ENCODE results near the gene TMTC1.
"Not testable (repeated sequence)": the region's sequence is repeated elsewhere in the genome, so short reads cannot be mapped to it uniquely, and the experiment has no call there.

TMTC1 gene

DNA sequence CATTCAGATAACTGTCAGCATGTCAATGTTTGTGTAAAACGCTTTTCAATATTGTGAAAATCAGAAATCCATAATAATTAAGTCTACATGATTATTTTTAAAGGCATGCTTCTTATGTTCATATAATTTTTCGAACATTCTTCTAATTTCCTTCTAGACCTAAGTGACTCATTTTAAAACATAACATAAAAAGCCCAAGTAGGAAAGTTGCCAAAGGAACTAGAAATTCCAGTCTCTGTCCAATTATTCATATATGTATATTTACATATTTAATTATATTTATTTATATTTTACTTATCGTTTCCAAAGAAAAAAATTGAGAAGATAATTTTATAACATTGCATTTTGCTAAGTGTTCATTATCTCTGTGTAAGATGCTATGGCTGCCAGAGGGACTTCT is 110.4 kb downstream of the TMTC1 start:
- DNase-seq (ENCODE audit: low read depth in 2 of 2, low spot score in 1 of 2): no peak

DNA sequence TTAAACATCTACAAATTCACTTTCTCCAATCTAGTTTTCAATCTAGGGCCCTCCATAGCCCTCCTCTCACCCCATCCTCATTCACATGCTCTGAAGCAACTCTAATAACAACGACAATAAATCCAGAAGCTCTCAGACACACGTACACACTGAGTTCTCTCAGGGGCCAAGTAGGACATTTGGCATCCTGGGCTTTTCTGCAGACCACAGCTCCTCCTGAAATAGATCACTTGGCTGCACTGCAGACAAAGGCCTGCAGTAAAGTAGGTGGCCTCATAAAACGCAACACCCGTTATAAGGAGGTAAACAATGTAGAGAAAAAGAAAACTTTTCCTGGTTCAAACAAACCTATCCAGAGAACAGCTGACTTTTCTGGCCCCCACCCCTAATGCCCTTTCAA is 111.2 kb downstream of the TMTC1 start:
- DNase-seq (ENCODE audit: low read depth in 2 of 2, low spot score in 1 of 2): no peak

DNA sequence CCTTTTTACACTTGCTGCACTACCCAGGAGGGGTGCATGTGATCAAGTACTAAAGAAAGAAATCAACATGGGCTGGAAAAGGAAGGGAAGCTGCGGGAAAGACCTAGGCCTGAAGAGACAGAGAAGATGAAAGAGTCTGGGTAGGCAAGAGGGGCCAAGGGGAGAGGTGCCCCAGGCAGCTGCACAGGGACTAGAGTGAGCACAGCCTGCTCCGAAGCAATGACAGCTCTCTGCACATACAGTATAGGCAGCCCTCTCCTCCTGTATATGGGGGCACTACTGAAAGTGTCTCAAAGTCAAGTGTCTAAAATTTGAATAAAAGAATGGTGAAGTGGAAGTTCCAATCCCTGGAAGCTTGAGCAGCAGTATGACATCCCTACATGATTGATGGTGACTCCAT is 112.0 kb downstream of the TMTC1 start:
- no peak for DNase-seq (ENCODE audit: low read depth in 2 of 2, low spot score in 1 of 2)

GRCh38 chr12:29667011-29667410 is 116.7 kb downstream of the TMTC1 start:
- no peak for DNase-seq (ENCODE audit: low read depth in 2 of 2, low spot score in 1 of 2)

DNA sequence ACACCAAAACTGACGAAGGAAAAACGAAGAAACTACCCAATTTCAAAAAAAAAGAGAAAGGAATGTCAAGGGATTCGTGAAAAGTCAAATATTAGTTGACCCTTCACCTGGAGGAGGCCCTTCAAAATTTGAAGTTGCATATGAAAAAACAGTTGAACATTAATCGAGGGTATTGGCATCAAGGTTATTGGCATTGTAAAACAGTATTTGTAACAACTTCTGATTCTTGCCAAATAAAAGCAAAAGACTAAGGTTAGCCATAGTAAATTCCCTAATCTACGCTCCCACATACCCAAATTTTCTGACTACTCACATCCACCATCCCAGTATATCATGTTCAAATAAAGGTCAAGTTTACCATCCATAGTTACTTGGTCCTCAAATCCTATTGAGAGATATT is 118.6 kb downstream of the TMTC1 start:
- DNase-seq (ENCODE audit: low read depth in 2 of 2, low spot score in 1 of 2): no peak

- no peak for DNase-seq (ENCODE audit: low read depth in 2 of 2, low spot score in 1 of 2)
Measured at GRCh38 chr12:29662734-29663323, 120.9 kb downstream of the TMTC1 start.

DNA sequence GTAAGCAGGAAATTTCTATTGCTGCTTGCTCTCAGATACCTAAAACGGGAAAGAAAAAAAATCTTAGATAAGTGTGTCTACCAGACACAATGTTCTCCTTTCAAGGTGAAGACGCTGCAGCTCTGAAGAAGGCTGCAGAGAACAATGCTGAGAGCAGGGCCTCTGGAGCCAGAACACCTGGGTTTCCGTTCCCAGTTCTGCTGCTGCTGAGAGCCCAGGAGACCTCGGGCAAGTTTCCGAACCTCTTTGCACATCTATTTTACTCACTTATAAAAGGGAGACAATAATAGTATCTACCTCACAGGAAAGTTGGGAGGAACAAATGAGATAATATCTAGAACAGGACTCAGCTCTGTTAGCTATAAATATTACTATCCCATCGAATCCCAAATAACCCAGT is 122.9 kb downstream of the TMTC1 start:
- no peak for DNase-seq (ENCODE audit: low read depth in 2 of 2, low spot score in 1 of 2)

- DNase-seq (ENCODE audit: low read depth in 2 of 2, low spot score in 1 of 2): no peak
Measured at GRCh38 chr12:29656762-29657538, 126.8 kb downstream of the TMTC1 start.

GRCh38 chr12:29655861-29656260 is 127.9 kb downstream of the TMTC1 start:
- no peak for DNase-seq (ENCODE audit: low read depth in 2 of 2, low spot score in 1 of 2)

DNA sequence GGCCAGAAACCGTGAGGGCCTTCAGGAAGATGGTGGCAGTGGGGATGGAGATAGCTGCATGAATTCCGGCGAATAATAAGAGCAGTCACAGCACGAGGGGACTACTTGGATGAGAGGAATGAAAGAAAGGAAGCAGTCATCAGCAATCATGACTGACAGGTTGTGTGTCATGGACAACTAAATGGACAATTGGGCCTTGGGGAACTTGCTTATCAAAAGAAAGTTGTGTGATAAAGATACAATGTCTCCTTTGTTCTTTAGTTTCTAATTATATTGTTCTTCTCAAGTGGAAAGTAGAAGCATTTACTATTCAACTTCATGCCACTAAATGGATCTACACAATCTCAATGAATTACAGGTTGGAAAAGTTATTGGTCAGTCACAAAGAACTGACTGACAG is 130.5 kb downstream of the TMTC1 start:
- no peak for DNase-seq (ENCODE audit: low read depth in 2 of 2, low spot score in 1 of 2)

GRCh38 chr12:29650371-29650770 is 133.4 kb downstream of the TMTC1 start:
- no peak for DNase-seq (ENCODE audit: low read depth in 2 of 2, low spot score in 1 of 2)

GRCh38 chr12:29649722-29650121 is 134.0 kb downstream of the TMTC1 start:
- DNase-seq (ENCODE audit: low read depth in 2 of 2, low spot score in 1 of 2): no peak

DNA sequence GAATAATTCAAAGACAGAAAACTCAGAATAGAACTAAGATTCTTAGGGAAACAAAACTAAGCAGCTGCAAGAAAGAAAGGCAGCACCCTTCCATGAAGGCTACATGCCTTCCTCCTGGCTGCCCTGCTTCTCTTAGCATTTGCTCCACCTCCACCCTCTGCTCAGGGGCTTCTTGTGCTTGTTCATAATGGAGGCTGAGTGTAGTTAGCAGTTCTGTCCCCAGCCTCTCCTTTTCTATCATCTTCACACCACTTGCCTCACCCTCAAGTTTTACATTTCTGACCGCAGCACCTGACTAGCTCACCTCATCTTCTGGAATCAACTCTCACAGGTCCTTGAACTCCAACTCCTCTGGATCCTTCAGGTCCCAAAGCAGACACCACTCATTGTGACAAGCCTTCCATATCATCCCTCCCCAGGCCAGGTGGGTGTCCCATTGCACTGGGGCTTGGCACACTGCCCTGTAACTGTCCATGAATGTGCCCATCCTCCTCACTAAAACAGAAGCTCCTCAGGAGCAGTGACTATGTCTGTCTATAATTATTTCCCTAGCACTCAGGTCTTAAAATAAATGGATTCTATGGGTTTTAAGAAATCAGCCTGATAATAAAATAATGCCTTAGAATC is 139.1 kb downstream of the TMTC1 start:
- no peak for DNase-seq (ENCODE audit: low read depth in 2 of 2, low spot score in 1 of 2)

GRCh38 chr12:29640589-29641345 is 143.0 kb downstream of the TMTC1 start:
- DNase-seq (ENCODE audit: low read depth in 2 of 2, low spot score in 1 of 2): no peak

- no peak for DNase-seq (ENCODE audit: low read depth in 2 of 2, low spot score in 1 of 2)
Measured at GRCh38 chr12:29639893-29640495, 143.7 kb downstream of the TMTC1 start.

DNA sequence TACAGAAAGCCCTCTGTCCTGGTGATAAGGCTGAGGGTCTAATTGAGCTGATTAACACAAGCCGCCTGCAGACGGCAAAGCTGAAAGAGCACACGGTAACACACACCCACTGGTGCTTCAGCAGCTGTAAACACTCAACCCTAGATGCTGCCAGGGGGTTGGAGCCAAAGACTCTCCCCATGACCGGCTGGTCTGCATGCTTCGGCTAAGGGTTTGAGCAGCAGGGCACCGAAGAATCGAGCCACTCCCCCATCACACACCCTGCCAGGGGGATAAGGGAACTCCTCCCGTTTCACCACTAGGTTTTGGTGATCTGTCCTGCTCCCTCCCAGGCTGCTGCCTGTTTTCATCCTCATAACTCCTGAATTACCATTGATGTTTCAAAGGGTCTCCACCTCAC is 145.2 kb downstream of the TMTC1 start:
- no peak for DNase-seq (ENCODE audit: low read depth in 2 of 2, low spot score in 1 of 2)

- no peak for DNase-seq (ENCODE audit: low read depth in 2 of 2, low spot score in 1 of 2)
Measured at GRCh38 chr12:29634057-29634456, 149.7 kb downstream of the TMTC1 start.

GRCh38 chr12:29630164-29630563 is 153.6 kb downstream of the TMTC1 start:
- DNase-seq (ENCODE audit: low read depth in 2 of 2, low spot score in 1 of 2): not testable (repeated sequence)

- no peak for DNase-seq (ENCODE audit: low read depth in 2 of 2, low spot score in 1 of 2)
Measured at GRCh38 chr12:29627221-29627620, 156.5 kb downstream of the TMTC1 start.

DNA sequence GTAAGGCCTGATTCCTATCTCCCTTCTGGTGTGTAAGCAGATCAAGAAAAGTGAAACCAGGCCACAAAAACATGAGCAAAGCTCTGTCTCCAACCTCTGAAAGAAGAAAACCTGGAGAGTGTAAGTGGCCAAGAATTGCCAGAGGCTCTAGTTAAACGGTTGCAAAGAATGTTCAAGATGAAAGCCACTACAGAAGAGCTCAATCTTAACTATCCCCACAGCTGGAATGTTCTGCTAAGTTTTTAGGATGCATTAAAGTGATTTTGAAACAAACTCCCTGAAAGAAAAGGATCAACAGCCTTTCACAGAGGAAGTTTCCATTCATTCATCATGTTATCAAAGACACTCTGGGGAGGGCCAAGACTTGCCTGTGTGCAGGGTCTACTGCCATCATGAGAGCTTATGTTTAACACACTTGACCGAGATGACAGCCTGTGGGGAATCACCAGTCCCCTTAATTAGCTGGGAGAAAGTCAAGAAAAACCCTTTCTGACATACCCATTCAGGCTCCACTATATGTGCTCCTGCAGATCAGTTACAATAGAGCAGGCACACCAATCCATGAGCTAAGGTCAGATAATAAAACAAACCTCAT is 158.3 kb downstream of the TMTC1 start:
- DNase-seq (ENCODE audit: low read depth in 2 of 2, low spot score in 1 of 2): no peak

DNA sequence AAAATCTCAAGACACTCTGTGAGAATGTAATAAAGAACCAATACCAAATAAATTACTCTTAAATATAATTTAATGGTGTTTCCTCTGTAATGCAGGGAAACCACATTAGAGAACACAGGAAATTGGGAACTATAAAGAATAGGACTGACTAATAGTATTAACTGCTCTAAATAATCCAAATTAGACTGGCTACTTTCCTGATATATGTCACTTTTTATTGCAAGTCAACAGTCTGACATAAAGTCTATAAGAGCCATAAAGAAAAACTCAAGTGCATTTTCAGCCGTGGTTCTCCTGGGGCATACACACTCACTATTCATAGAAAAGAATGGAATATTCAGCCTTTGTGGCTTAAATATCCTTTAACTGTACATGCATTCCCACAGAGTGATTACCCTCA is 161.5 kb downstream of the TMTC1 start:
- DNase-seq (ENCODE audit: low read depth in 2 of 2, low spot score in 1 of 2): no peak
